GM23248 (cell line): ENCODE measurements around the gene FNDC3B. TPM values are rescaled to one million over a fixed set of nuclear protein-coding genes. Genes with fewer than 3 reads are reported as not detected.

Experiments
- DNase-seq: peaks from one replicate; pipeline ENCODE4 v3.0.0-alpha.2; 2015
- H2AFZ ChIP-seq: fragments of 200-600 bp; sonication (generic); 2 replicates; pipeline ENCODE4 v1.6.1; 2016; ENCODE audit warnings: antibody characterized with exemption
- H3F3A ChIP-seq: fragments of 200-600 bp; sonication (generic); 2 replicates; pipeline ENCODE4 v1.6.1; 2016; ENCODE audit warnings: mild to moderate bottlenecking, antibody characterized with exemption, mixed run types; ENCODE audit not compliant: insufficient read depth
- H3K27ac ChIP-seq: fragments of 200-600 bp; sonication (generic); 2 replicates; pipeline ENCODE4 v1.5.1; 2016; ENCODE audit warnings: mild to moderate bottlenecking
- H3K27me3 ChIP-seq: fragments of 200-600 bp; sonication (generic); replicated peaks from 2 replicates; pipeline ENCODE4 v1.6.1; 2016; ENCODE audit warnings: mild to moderate bottlenecking; ENCODE audit not compliant: insufficient read depth
- H3K36me3 ChIP-seq: fragments of 200-600 bp; sonication (generic); 2 replicates; pipeline ENCODE4 v1.6.1; 2016; ENCODE audit warnings: low read depth, mild to moderate bottlenecking
- H3K4me1 ChIP-seq: fragments of 200-600 bp; sonication (generic); 2 replicates; pipeline ENCODE4 v1.6.1; 2016; ENCODE audit warnings: mild to moderate bottlenecking; ENCODE audit not compliant: insufficient read depth
- H3K4me2 ChIP-seq: fragments of 200-600 bp; sonication (generic); one replicate; pipeline ENCODE4 v1.6.1; 2016; ENCODE audit warnings: mild to moderate bottlenecking; ENCODE audit not compliant: unreplicated experiment
- H3K4me3 ChIP-seq: fragments of 200-600 bp; sonication (generic); 2 replicates; pipeline ENCODE4 v1.5.1; 2016; ENCODE audit warnings: mild to moderate bottlenecking
- H3K79me2 ChIP-seq: fragments of 200-600 bp; sonication (generic); 2 replicates; pipeline ENCODE4 v1.6.1; 2016; ENCODE audit warnings: mild to moderate bottlenecking; ENCODE audit not compliant: insufficient read depth
- H3K9ac ChIP-seq: fragments of 200-600 bp; sonication (generic); 2 replicates; pipeline ENCODE4 v1.6.1; 2016; ENCODE audit warnings: mild to moderate bottlenecking
- H3K9me2 ChIP-seq: fragments of 200-600 bp; sonication (generic); 2 replicates; pipeline ENCODE4 v1.6.1; 2016; ENCODE audit warnings: mixed run types, mild to moderate bottlenecking, moderate library complexity; ENCODE audit not compliant: insufficient read depth
- H3K9me3 ChIP-seq: fragments of 200-600 bp; sonication (generic); one replicate; pipeline ENCODE4 v1.6.1; 2017; ENCODE audit warnings: low read depth
- H4K20me1 ChIP-seq: fragments of 200-600 bp; sonication (generic); 2 replicates; pipeline ENCODE4 v1.6.0; 2016; ENCODE audit not compliant: insufficient read depth
- EZH2 ChIP-seq: fragments of 200-600 bp; sonication (generic); IDR thresholded peaks from 2 replicates; pipeline ENCODE4 v1.6.1; 2018; ENCODE audit warnings: antibody characterized with exemption, mild to moderate bottlenecking; ENCODE audit not compliant: insufficient read depth, poor library complexity, severe bottlenecking
- EZH2phosphoT487 ChIP-seq: fragments of 200-600 bp; sonication (generic); IDR thresholded peaks from 2 replicates; pipeline ENCODE4 v1.6.1; 2018; ENCODE audit warnings: antibody characterized with exemption, moderate library complexity, mild to moderate bottlenecking, low read depth; ENCODE audit not compliant: insufficient read depth
- WGBS, 2 experiments: methylation state at CpG; one replicate each; pipeline ENCODE4 v1.1.6; 2015 to 2017; ENCODE audit warnings: low lambda C conversion rate in 2 of 2, low coverage in 1 of 2; ENCODE audit errors: missing lambda C conversion rate in 2 of 2; 5-methylcytosine and 5-hydroxymethylcytosine counted together
- in situ Hi-C: fragments of 300-500 bp; cut with MboI; formaldehyde crosslinking; loops from 2 replicates; pipeline ENCODE4 v1.15.0; 2020
- polyA plus RNA-seq: library from polyadenylated mRNA; unstranded; fragments of >200 nt; fragmentation: Nextera tagmentation; extraction: Ambion mirVana; gene quantifications from 2 replicates; pipeline ENCODE4 v1.2.1, GENCODE V29; 2016
- total RNA-seq: library from RNA; depleted of rRNA; stranded (reverse); fragments of >200 nt; shearing (Covaris generic); gene quantifications from 2 replicates; pipeline ENCODE4 v1.2.3, GENCODE V29; 2014

FNDC3B gene
- total and polyA plus RNA-seq, 2 experiments from 2014 or later: 85.5 to 123 TPM

DNA sequence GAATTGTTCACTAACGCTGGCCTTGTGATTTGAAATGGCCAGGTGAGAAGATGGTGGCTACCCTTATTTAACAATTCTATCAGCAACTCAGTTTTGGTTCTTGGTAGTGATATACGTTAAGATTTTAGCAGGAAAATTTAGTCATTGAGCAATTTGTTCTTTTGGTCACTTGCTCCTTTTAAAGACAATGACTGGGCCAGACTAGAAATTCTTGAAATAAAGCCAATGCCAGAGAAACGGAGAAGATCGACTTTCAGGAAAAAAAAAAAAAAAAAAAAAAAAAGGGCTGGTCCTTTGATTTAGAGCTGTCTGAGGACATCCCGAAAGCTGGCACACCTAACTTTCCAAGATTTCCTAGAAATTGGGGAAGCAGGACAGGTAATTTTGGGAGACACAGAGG lies 178.5 kb downstream of the FNDC3B start:
- Histone ChIP-seq H2AFZ (no peak overlapping the region), H3K27ac (peak overlapping the region; percentile 13; the same call in 1 of the 2 replicates), H3K4me1 (peaks cover 72% of the 10 kb centered on the region), H3K36me3 (no peaks in the 10 kb centered on the region), H3K79me2 (peaks cover 96% of the 10 kb centered on the region), H3K9me3 (no peaks in the 10 kb centered on the region), H4K20me1 (peaks cover 19% of the 10 kb centered on the region; the same call in 1 of the 2 replicates), H3K9me2 (no peaks in the 10 kb centered on the region), H3F3A (peaks cover 62% of the 10 kb centered on the region), H3K9ac (no peak overlapping the region), H3K4me2 (peak overlapping the region; percentile 58), H3K4me3 (0 out of 2 replicates have a peak overlapping the region, but pooled peaks have one; percentile 12), H3K27me3 (no peaks in the 10 kb centered on the region)
- WGBS, 2 experiments: 14 to 16% methylated on average over 5 of the region's 5 CpGs
- in situ Hi-C loops: no loop called here
- TF ChIP-seq EZH2phosphoT487 (no peak), EZH2 (no peak)
- peak; percentile 66 for DNase-seq

DNA sequence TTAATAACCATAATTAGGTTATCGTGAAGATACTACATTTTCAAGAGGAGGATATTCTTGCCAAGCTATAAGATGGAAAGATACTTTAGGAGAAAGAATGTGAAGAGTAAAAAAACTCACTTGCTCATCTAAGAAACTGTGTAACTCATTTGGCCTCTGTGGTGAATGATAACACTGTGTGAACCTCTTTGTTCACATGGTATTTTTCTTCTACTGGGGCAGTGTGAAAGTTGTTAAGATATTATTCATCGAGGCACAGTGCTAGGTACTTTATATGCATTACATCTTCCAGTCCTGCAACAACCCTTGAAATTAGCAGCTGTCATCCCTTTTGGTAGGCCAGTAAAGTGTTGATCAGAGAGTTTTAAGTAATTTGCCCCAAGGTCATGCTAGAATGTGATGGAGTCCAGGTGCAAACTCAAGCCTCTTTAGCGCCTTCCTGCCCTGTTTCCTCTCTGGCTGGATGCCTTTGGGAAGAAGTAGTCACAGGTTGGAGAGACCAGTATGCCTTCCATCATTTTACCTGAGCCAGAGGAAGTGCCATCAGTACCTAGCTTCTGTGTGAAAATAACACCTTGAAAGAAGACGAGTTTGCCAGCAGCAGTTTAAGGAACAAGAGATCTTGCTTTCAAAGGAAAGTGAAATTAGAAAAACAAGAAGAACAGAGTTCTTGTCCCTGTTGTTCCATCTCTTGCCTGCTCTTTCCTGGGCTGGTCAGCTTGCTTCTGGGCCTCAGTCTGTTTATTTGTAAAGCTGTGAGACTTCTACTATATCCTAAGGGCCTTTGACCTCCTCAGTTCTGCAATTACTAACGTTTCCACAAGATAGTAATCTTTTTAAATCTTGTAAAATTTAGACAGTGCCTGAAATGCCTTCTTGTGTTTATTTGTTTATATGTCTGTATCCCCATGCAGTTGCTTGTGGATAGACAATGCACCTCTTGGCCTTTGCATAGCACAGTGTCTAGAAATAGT lies 179.3 kb downstream of the FNDC3B start:
- H2AFZ ChIP-seq: no peak overlapping the region
- H3F3A ChIP-seq: peaks cover 62% of the 10 kb centered on the region
- H3K4me1 ChIP-seq: peaks cover 72% of the 10 kb centered on the region
- peak overlapping the region; percentile 28 for H3K4me2 ChIP-seq
- H4K20me1 ChIP-seq: peaks cover 19% of the 10 kb centered on the region; the same call in 1 of the 2 replicates
- H3K4me3 ChIP-seq: 0 out of 2 replicates have a peak overlapping the region, but pooled peaks have one; percentile 12
- in situ Hi-C loops: no loop called here
- H3K79me2 ChIP-seq: peaks cover 96% of the 10 kb centered on the region
- H3K36me3 ChIP-seq: no peaks in the 10 kb centered on the region
- H3K27ac ChIP-seq: 0 out of 2 replicates have a peak overlapping the region, but pooled peaks have one; percentile 7
- H3K9ac ChIP-seq: no peak overlapping the region
- WGBS, 2 experiments: 57 to 61% methylated on average over 5 of the region's 5 CpGs
- no peak for DNase-seq
- no peaks in the 10 kb centered on the region for H3K27me3 ChIP-seq
- H3K9me2 ChIP-seq: no peaks in the 10 kb centered on the region
- no peak for TF ChIP-seq EZH2
- TF ChIP-seq EZH2phosphoT487: no peak
- no peaks in the 10 kb centered on the region for H3K9me3 ChIP-seq

DNA sequence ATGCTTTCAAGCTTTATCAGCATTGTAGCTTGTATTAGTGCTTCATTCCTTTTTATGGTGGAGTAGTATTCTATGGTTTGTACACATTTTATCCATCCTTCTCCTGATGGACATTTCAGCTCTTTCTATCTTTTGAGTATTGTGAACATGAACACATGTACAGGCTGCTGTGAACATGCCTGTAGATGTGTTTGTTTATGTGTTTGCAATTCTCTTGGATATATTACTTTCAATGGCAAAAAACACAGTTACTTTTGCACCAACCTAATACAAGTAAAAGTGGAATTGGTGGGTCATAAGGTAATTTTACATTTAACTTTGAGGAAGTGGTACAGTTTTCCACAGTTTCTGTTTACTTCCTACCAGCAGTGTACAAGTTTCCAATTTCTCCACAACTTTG lies 180.4 kb downstream of the FNDC3B start:
- Histone ChIP-seq H3K27me3 (no peaks in the 10 kb centered on the region), H3K4me3 (no peak overlapping the region), H3K4me1 (peaks cover 62% of the 10 kb centered on the region), H3K36me3 (no peaks in the 10 kb centered on the region), H3K27ac (no peak overlapping the region), H3K9me2 (no peaks in the 10 kb centered on the region), H2AFZ (no peak overlapping the region), H3K4me2 (no peak overlapping the region), H3K9ac (no peak overlapping the region), H3K9me3 (no peaks in the 10 kb centered on the region), H3F3A (peaks cover 67% of the 10 kb centered on the region), H3K79me2 (peaks cover 96% of the 10 kb centered on the region), H4K20me1 (peaks cover 19% of the 10 kb centered on the region; the same call in 1 of the 2 replicates)
- TF ChIP-seq EZH2: no peak
- no peak for TF ChIP-seq EZH2phosphoT487
- DNase-seq: no peak
- in situ Hi-C loops: no loop called here

DNA sequence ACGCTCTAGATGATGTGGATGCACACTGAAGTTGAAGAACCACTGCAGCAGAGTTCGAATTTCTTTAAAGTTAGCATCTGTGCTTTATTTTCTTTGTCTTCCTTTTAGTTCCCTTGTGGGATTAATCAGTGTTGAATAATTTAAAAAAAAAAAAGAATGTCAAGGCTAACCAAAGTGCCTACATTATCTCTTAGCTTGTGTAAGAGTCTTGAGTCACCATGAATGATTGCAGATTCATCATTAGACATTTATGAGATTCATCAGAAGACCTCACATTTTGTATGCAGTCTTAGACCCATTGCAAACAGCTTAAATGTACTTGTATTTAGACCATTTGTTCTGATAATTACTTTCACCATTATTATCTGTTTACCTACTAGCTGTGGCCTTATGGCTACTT lies 182.2 kb downstream of the FNDC3B start:
- peak; percentile 87 for DNase-seq
- Histone ChIP-seq H3F3A (peaks cover 74% of the 10 kb centered on the region), H3K27ac (peak overlapping the region; percentile 68), H3K79me2 (peaks cover 96% of the 10 kb centered on the region), H3K36me3 (no peaks in the 10 kb centered on the region), H3K9ac (peak overlapping the region; percentile 28; the same call in 1 of the 2 replicates), H3K9me2 (no peaks in the 10 kb centered on the region), H3K4me2 (peak overlapping the region; percentile 71), H3K4me3 (peak overlapping the region; percentile 34), H2AFZ (no peak overlapping the region), H3K4me1 (peaks cover 62% of the 10 kb centered on the region), H3K9me3 (no peaks in the 10 kb centered on the region), H3K27me3 (no peaks in the 10 kb centered on the region), H4K20me1 (peaks cover 19% of the 10 kb centered on the region; the same call in 1 of the 2 replicates)
- TF ChIP-seq EZH2phosphoT487: no peak
- no peak for TF ChIP-seq EZH2
- 16 to 25% methylated on average over 2 of the region's 2 CpGs for WGBS, 2 experiments
- in situ Hi-C loops: no loop called here
